ENCODE data around the gene KPNB1.

DNA sequence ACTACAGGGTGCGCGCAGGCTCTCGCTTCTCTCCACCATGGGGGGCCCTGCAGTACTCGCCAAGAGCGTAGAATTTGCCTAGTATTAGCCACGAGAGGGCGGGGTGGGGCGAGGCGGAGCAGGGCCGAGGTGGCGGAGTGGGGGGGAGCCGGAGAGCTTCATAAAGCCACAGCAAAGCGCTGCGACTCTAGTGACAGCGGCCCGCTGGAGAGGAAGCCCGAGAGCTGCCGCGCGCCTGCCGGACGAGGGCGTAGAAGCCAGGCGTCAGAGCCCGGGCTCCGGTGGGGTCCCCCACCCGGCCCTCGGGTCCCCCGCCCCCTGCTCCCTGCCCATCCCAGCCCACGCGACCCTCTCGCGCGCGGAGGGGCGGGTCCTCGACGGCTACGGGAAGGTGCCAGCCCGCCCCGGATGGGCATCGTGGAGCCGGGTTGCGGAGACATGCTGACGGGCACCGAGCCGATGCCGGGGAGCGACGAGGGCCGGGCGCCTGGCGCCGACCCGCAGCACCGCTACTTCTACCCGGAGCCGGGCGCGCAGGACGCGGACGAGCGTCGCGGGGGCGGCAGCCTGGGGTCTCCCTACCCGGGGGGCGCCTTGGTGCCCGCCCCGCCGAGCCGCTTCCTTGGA lies 83.4 kb downstream of the KPNB1 start, which contains the start of gene TBX21:
- TF ChIP-seq ZNF274 (IDR thresholded peaks at IDR 0.05; ENCODE audit: low read length) (no peak), ZNF274 (tag by site-specific recombination; IDR thresholded peaks at IDR 0.05; ENCODE audit: borderline replicate concordance) (no peak), ZNF138 (tag by site-specific recombination; IDR thresholded peaks at IDR 0.05; ENCODE audit: borderline replicate concordance) (no peak)
- TF ChIP-seq, protein P1, sequence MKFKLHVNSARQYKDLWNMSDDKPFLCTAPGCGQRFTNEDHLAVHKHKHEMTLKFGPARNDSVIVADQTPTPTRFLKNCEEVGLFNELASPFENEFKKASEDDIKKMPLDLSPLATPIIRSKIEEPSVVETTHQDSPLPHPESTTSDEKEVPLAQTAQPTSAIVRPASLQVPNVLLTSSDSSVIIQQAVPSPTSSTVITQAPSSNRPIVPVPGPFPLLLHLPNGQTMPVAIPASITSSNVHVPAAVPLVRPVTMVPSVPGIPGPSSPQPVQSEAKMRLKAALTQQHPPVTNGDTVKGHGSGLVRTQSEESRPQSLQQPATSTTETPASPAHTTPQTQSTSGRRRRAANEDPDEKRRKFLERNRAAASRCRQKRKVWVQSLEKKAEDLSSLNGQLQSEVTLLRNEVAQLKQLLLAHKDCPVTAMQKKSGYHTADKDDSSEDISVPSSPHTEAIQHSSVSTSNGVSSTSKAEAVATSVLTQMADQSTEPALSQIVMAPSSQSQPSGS (tag by site-specific recombination; IDR thresholded peaks at IDR 0.05; ENCODE audit: low read depth): no peak
- TF ChIP-seq, protein P2, sequence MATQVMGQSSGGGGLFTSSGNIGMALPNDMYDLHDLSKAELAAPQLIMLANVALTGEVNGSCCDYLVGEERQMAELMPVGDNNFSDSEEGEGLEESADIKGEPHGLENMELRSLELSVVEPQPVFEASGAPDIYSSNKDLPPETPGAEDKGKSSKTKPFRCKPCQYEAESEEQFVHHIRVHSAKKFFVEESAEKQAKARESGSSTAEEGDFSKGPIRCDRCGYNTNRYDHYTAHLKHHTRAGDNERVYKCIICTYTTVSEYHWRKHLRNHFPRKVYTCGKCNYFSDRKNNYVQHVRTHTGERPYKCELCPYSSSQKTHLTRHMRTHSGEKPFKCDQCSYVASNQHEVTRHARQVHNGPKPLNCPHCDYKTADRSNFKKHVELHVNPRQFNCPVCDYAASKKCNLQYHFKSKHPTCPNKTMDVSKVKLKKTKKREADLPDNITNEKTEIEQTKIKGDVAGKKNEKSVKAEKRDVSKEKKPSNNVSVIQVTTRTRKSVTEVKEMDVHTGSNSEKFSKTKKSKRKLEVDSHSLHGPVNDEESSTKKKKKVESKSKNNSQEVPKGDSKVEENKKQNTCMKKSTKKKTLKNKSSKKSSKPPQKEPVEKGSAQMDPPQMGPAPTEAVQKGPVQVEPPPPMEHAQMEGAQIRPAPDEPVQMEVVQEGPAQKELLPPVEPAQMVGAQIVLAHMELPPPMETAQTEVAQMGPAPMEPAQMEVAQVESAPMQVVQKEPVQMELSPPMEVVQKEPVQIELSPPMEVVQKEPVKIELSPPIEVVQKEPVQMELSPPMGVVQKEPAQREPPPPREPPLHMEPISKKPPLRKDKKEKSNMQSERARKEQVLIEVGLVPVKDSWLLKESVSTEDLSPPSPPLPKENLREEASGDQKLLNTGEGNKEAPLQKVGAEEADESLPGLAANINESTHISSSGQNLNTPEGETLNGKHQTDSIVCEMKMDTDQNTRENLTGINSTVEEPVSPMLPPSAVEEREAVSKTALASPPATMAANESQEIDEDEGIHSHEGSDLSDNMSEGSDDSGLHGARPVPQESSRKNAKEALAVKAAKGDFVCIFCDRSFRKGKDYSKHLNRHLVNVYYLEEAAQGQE (tag by site-specific recombination; IDR thresholded peaks at IDR 0.05): no peak
- TF ChIP-seq, protein P3, sequence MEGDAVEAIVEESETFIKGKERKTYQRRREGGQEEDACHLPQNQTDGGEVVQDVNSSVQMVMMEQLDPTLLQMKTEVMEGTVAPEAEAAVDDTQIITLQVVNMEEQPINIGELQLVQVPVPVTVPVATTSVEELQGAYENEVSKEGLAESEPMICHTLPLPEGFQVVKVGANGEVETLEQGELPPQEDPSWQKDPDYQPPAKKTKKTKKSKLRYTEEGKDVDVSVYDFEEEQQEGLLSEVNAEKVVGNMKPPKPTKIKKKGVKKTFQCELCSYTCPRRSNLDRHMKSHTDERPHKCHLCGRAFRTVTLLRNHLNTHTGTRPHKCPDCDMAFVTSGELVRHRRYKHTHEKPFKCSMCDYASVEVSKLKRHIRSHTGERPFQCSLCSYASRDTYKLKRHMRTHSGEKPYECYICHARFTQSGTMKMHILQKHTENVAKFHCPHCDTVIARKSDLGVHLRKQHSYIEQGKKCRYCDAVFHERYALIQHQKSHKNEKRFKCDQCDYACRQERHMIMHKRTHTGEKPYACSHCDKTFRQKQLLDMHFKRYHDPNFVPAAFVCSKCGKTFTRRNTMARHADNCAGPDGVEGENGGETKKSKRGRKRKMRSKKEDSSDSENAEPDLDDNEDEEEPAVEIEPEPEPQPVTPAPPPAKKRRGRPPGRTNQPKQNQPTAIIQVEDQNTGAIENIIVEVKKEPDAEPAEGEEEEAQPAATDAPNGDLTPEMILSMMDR (tag by site-specific recombination; IDR thresholded peaks at IDR 0.05): peak; percentile 75
